HEK293 (cell line): ENCODE data around the gene TIMM50.
A peak's percentile ranks its signal among the peaks of the same experiment; 100 is the strongest.

Experiments used
- KLF16 ChIP-seq: fragments of 450-650 bp; formaldehyde crosslinking; IDR thresholded peaks from 2 replicates; pipeline ENCODE4 v1.5.1; 2017; ENCODE audit warnings: missing biosample characterization, missing genetic modification characterization
- OSR2 ChIP-seq: fragments of 450-650 bp; formaldehyde crosslinking; IDR thresholded peaks from 2 replicates; pipeline ENCODE4 v1.5.1; 2016; ENCODE audit warnings: missing biosample characterization, missing genetic modification characterization
- SALL2 ChIP-seq: fragments of 450-650 bp; formaldehyde crosslinking; IDR thresholded peaks from 2 replicates; pipeline ENCODE4 v1.5.0; 2017; ENCODE audit warnings: missing biosample characterization, mild to moderate bottlenecking, missing genetic modification characterization, borderline replicate concordance
- SP7 ChIP-seq: fragments of 450-650 bp; formaldehyde crosslinking; IDR thresholded peaks from 2 replicates; pipeline ENCODE4 v1.5.1; 2016; ENCODE audit warnings: missing biosample characterization, missing genetic modification characterization
- TRIM28 ChIP-seq: IDR thresholded peaks from 2 replicates; pipeline ENCODE4 v1.6.1; 2011; ENCODE audit warnings: low read length, control low read depth, borderline replicate concordance
- YY2 ChIP-seq: fragments of 450-650 bp; formaldehyde crosslinking; IDR thresholded peaks from 2 replicates; pipeline ENCODE4 v1.5.1; 2016; ENCODE audit warnings: missing biosample characterization, missing genetic modification characterization
- ZEB2 ChIP-seq: fragments of 450-650 bp; formaldehyde crosslinking; IDR thresholded peaks from 2 replicates; pipeline ENCODE4 v1.5.1; 2016; ENCODE audit warnings: missing biosample characterization, missing genetic modification characterization
- ZFP37 ChIP-seq: fragments of 450-650 bp; formaldehyde crosslinking; IDR thresholded peaks from 2 replicates; pipeline ENCODE4 v1.5.1; 2016; ENCODE audit warnings: missing biosample characterization, missing genetic modification characterization
- ZNF211 ChIP-seq: fragments of 450-650 bp; formaldehyde crosslinking; IDR thresholded peaks from 2 replicates; pipeline ENCODE4 v1.5.1; 2016; ENCODE audit warnings: low read depth, missing biosample characterization, missing genetic modification characterization
- ZNF324 ChIP-seq: fragments of 450-650 bp; formaldehyde crosslinking; IDR thresholded peaks from 2 replicates; pipeline ENCODE4 v1.5.1; 2016; ENCODE audit warnings: missing biosample characterization, missing genetic modification characterization
- ZNF335 ChIP-seq: fragments of 450-650 bp; formaldehyde crosslinking; conservative IDR thresholded peaks from 2 replicates; pipeline ENCODE4 v1.5.1; 2016; ENCODE audit warnings: missing biosample characterization, missing genetic modification characterization
- ZNF37A ChIP-seq: fragments of 450-650 bp; IDR thresholded peaks from 2 replicates; pipeline ENCODE4 v1.5.1; 2018; ENCODE audit warnings: missing biosample characterization, missing genetic modification characterization
- ZNF394 ChIP-seq: fragments of 450-650 bp; formaldehyde crosslinking; IDR thresholded peaks from 2 replicates; pipeline ENCODE4 v1.5.1; 2016; ENCODE audit warnings: missing biosample characterization, missing genetic modification characterization, mild to moderate bottlenecking, moderate library complexity, borderline replicate concordance
- ZNF501 ChIP-seq: fragments of 450-650 bp; formaldehyde crosslinking; IDR thresholded peaks from 2 replicates; pipeline ENCODE4 v1.5.1; 2016; ENCODE audit warnings: missing biosample characterization, missing genetic modification characterization
- ZNF555 ChIP-seq: fragments of 450-650 bp; formaldehyde crosslinking; conservative IDR thresholded peaks from 2 replicates; pipeline ENCODE4 v1.5.1; 2017; ENCODE audit warnings: missing biosample characterization, mild to moderate bottlenecking, missing genetic modification characterization, inconsistent platforms
- ZNF561 ChIP-seq: fragments of 450-650 bp; IDR thresholded peaks from 2 replicates; pipeline ENCODE4 v1.5.1; 2018; ENCODE audit warnings: missing biosample characterization, missing genetic modification characterization, borderline replicate concordance
- ZNF596 ChIP-seq: fragments of 450-650 bp; IDR thresholded peaks from 2 replicates; pipeline ENCODE4 v1.5.0; 2018; ENCODE audit warnings: missing biosample characterization, mild to moderate bottlenecking, missing genetic modification characterization, moderate library complexity
- ZNF664 ChIP-seq: fragments of 450-650 bp; formaldehyde crosslinking; IDR thresholded peaks from 2 replicates; pipeline ENCODE4 v1.5.1; 2016; ENCODE audit warnings: missing biosample characterization, missing genetic modification characterization
- ZNF677 ChIP-seq: fragments of 450-650 bp; IDR thresholded peaks from 2 replicates; pipeline ENCODE4 v1.5.0; 2018; ENCODE audit warnings: missing biosample characterization, mild to moderate bottlenecking, missing genetic modification characterization, moderate library complexity
- ZNF785 ChIP-seq: fragments of 450-650 bp; formaldehyde crosslinking; IDR thresholded peaks from 2 replicates; pipeline ENCODE4 v1.5.1; 2016; ENCODE audit warnings: missing biosample characterization, missing genetic modification characterization
- ZSCAN23 ChIP-seq: fragments of 450-650 bp; formaldehyde crosslinking; IDR thresholded peaks from 2 replicates; pipeline ENCODE4 v1.5.1; 2016; ENCODE audit warnings: missing biosample characterization, missing genetic modification characterization
- ZSCAN30 ChIP-seq: fragments of 450-650 bp; IDR thresholded peaks from 2 replicates; pipeline ENCODE4 v1.5.1; 2018; ENCODE audit warnings: missing biosample characterization, mild to moderate bottlenecking, missing genetic modification characterization, moderate library complexity
- TF ChIP-seq, protein P1 (sequence below): fragments of 450-650 bp; formaldehyde crosslinking; IDR thresholded peaks from 2 replicates; pipeline ENCODE4 v1.5.1; 2016; ENCODE audit warnings: missing biosample characterization, missing genetic modification characterization
- TF ChIP-seq, protein P2 (sequence below): fragments of 450-650 bp; formaldehyde crosslinking; IDR thresholded peaks from 2 replicates; pipeline ENCODE4 v1.5.1; 2016; ENCODE audit warnings: missing biosample characterization, missing genetic modification characterization
- TF ChIP-seq, protein P3 (sequence below): fragments of 450-650 bp; formaldehyde crosslinking; IDR thresholded peaks from 2 replicates; pipeline ENCODE4; 2016; ENCODE audit warnings: missing biosample characterization, missing genetic modification characterization
- TF ChIP-seq, protein P4 (sequence below): fragments of 450-650 bp; formaldehyde crosslinking; conservative IDR thresholded peaks from 2 replicates; pipeline ENCODE4 v1.5.1; 2016; ENCODE audit warnings: low read depth, missing biosample characterization, missing genetic modification characterization
- TF ChIP-seq, protein P5 (sequence below): fragments of 450-650 bp; formaldehyde crosslinking; IDR thresholded peaks from 2 replicates; pipeline ENCODE4 v1.5.1; 2017; ENCODE audit warnings: missing biosample characterization, missing genetic modification characterization

Gene TIMM50

DNA sequence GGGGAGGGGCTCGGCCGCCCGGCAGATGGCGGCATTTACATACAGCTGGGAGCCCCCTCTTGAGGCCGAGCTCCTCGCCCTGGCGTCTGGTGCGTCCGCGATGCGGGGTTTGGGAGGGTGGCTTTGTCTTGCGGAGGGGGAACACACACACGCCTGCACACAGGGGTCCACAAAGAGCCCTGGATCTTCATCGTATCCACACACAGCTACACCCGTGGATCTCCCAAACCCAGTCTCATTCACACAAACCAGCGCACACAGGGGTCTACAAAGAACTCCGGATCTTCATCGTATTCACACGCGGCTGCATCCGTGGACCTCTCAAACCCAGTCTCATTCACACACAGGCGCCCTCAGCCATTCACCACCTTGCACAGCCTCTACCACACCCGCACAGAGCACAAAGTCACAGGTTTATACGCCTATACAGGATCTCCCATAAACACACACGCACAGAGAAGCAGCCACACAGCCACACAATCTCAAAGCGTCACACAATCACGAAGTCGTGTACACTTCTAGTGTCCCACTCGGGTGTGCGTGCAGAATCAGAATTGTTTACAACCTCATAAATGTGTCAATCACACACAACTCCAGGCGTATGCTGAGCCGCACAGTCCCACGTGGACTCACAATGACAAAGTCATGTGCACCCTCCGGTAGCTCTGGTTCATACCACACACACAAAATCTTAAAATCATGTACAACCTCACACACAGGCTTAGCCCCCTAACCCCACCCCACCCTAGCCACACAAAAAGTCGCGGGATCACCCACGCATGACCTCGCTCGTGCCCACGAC is 17.6 kb downstream of the TIMM50 start (continued):
- TF ChIP-seq ZNF561 (tag by site-specific recombination): peak; percentile 65; the same call in 1 of the 2 replicates
- TF ChIP-seq, protein P1, sequence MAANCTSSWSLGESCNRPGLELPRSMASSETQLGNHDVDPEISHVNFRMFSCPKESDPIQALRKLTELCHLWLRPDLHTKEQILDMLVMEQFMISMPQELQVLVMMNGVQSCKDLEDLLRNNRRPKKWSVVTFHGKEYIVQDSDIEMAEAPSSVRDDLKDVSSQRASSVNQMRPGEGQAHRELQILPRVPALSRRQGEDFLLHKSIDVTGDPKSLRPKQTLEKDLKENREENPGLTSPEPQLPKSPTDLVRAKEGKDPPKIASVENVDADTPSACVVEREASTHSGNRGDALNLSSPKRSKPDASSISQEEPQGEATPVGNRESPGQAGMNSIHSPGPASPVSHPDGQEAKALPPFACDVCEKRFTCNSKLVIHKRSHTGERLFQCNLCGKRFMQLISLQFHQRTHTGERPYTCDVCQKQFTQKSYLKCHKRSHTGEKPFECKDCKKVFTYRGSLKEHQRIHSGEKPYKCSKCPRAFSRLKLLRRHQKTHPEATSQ (tag by site-specific recombination): no peak
- no peak for TF ChIP-seq ZNF677 (tag by site-specific recombination)
- TF ChIP-seq, protein P2, sequence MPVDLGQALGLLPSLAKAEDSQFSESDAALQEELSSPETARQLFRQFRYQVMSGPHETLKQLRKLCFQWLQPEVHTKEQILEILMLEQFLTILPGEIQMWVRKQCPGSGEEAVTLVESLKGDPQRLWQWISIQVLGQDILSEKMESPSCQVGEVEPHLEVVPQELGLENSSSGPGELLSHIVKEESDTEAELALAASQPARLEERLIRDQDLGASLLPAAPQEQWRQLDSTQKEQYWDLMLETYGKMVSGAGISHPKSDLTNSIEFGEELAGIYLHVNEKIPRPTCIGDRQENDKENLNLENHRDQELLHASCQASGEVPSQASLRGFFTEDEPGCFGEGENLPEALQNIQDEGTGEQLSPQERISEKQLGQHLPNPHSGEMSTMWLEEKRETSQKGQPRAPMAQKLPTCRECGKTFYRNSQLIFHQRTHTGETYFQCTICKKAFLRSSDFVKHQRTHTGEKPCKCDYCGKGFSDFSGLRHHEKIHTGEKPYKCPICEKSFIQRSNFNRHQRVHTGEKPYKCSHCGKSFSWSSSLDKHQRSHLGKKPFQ (tag by site-specific recombination): peak; percentile 90
- TF ChIP-seq, protein P3, sequence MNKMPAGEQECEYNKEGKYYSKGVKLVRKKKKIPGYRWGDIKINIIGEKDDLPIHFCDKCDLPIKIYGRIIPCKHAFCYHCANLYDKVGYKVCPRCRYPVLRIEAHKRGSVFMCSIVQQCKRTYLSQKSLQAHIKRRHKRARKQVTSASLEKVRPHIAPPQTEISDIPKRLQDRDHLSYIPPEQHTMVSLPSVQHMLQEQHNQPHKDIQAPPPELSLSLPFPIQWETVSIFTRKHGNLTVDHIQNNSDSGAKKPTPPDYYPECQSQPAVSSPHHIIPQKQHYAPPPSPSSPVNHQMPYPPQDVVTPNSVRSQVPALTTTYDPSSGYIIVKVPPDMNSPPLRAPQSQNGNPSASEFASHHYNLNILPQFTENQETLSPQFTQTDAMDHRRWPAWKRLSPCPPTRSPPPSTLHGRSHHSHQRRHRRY (tag by site-specific recombination): peak; percentile 21
- TF ChIP-seq OSR2 (tag by site-specific recombination): peak; percentile 87
- peak; percentile 36; the same call in 1 of the 2 replicates for TF ChIP-seq ZNF394 (tag by site-specific recombination)
- TF ChIP-seq ZNF324 (tag by site-specific recombination): peak; percentile 31; the same call in 1 of the 2 replicates
- TF ChIP-seq ZNF501: peak; percentile 80
- TF ChIP-seq ZNF37A (tag by site-specific recombination): no peak
- TF ChIP-seq TRIM28: peak; percentile 42; the same call in 1 of the 2 replicates
- TF ChIP-seq ZFP37 (tag by site-specific recombination): peak; percentile 91
- no peak for TF ChIP-seq ZNF596 (tag by site-specific recombination)
- no peak for TF ChIP-seq ZNF664
- no peak; the same call in none of the 2 replicates for TF ChIP-seq YY2 (tag by site-specific recombination)
- TF ChIP-seq ZSCAN23 (tag by site-specific recombination): peak; percentile 14
- TF ChIP-seq, protein P4, sequence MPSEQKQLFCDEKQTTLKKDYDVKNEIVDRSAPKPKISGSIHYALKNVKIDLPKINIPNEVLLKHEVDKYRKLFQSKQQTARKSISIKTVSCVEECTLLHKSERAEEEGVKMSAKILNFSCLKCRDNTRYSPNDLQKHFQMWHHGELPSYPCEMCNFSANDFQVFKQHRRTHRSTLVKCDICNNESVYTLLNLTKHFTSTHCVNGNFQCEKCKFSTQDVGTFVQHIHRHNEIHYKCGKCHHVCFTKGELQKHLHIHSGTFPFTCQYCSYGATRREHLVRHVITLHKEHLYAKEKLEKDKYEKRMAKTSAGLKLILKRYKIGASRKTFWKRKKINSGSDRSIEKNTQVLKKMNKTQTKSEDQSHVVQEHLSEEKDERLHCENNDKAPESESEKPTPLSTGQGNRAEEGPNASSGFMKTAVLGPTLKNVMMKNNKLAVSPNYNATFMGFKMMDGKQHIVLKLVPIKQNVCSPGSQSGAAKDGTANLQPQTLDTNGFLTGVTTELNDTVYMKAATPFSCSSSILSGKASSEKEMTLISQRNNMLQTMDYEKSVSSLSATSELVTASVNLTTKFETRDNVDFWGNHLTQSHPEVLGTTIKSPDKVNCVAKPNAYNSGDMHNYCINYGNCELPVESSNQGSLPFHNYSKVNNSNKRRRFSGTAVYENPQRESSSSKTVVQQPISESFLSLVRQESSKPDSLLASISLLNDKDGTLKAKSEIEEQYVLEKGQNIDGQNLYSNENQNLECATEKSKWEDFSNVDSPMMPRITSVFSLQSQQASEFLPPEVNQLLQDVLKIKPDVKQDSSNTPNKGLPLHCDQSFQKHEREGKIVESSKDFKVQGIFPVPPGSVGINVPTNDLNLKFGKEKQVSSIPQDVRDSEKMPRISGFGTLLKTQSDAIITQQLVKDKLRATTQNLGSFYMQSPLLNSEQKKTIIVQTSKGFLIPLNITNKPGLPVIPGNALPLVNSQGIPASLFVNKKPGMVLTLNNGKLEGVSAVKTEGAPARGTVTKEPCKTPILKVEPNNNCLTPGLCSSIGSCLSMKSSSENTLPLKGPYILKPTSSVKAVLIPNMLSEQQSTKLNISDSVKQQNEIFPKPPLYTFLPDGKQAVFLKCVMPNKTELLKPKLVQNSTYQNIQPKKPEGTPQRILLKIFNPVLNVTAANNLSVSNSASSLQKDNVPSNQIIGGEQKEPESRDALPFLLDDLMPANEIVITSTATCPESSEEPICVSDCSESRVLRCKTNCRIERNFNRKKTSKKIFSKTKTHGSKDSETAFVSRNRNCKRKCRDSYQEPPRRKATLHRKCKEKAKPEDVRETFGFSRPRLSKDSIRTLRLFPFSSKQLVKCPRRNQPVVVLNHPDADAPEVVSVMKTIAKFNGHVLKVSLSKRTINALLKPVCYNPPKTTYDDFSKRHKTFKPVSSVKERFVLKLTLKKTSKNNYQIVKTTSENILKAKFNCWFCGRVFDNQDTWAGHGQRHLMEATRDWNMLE (tag by site-specific recombination): no peak
- peak; percentile 82 for TF ChIP-seq ZSCAN30 (tag by site-specific recombination)
- TF ChIP-seq ZNF555 (tag by site-specific recombination): no peak
- peak; percentile 85 for TF ChIP-seq SP7 (tag by site-specific recombination)
- TF ChIP-seq ZNF785 (tag by site-specific recombination): peak; percentile 54; the same call in 1 of the 2 replicates
- TF ChIP-seq, protein P5, sequence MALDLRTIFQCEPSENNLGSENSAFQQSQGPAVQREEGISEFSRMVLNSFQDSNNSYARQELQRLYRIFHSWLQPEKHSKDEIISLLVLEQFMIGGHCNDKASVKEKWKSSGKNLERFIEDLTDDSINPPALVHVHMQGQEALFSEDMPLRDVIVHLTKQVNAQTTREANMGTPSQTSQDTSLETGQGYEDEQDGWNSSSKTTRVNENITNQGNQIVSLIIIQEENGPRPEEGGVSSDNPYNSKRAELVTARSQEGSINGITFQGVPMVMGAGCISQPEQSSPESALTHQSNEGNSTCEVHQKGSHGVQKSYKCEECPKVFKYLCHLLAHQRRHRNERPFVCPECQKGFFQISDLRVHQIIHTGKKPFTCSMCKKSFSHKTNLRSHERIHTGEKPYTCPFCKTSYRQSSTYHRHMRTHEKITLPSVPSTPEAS (tag by site-specific recombination): peak; percentile 71
- no peak for TF ChIP-seq ZNF211
- TF ChIP-seq KLF16: peak; percentile 83
- peak; percentile 100 for TF ChIP-seq ZNF335
- peak; percentile 65 for TF ChIP-seq ZEB2 (tag by site-specific recombination)
- no peak; the same call in 1 of the 2 replicates for TF ChIP-seq SALL2
